HEK293 (cell line): ENCODE measurements around the gene AIPL1.

Experiments used
- CTCF ChIA-PET: fragments of 350-600 bp; formaldehyde crosslinking; extraction: SDS; loops from one replicate; lab custom pipeline; 2021; ENCODE audit warnings: antibody characterized with exemption; lab: Yijun Ruan, JAX
- POLR2A ChIA-PET: fragments of 300-600 bp; formaldehyde crosslinking; extraction: SDS; loops from one replicate; lab custom pipeline; 2020; ENCODE audit warnings: antibody characterized with exemption, inconsistent platforms; lab: Yijun Ruan, JAX
- H3K27ac ChIP-seq: fragments of 200-500 bp; sonication (Bioruptor generic); 2 replicates; pipeline ENCODE4 v1.5.1; 2014; ENCODE audit warnings: low read depth, low read length, control low read depth, inconsistent platforms; ENCODE audit errors: extremely low read depth
- H3K36me3 ChIP-seq, 2 experiments: fragments of 200-500 bp in 1 of 2; sonication (Bioruptor generic) in 1 of 2; 1 replicate in 1 of 2; 2 replicates in 1 of 2; pipeline ENCODE4 v1.5.1; 2014 to 2017; ENCODE audit warnings: inconsistent platforms in 2 of 2, low read length in 2 of 2; ENCODE audit not compliant: control insufficient read depth in 2 of 2, insufficient read depth in 1 of 2
- H3K4me1 ChIP-seq: fragments of 200-500 bp; sonication (Bioruptor generic); 2 replicates; pipeline ENCODE4 v1.5.1; 2014; ENCODE audit warnings: mild to moderate bottlenecking, low read length, inconsistent platforms; ENCODE audit not compliant: control insufficient read depth, insufficient read depth
- H3K4me3 ChIP-seq: 2 replicates; pipeline ENCODE4 v1.5.1; 2011; ENCODE audit warnings: low read depth, mild to moderate bottlenecking, control low read depth, low read length, moderate library complexity
- H3K9me3 ChIP-seq: fragments of 200-500 bp; sonication (Bioruptor generic); 2 replicates; pipeline ENCODE4 v1.5.1; 2014; ENCODE audit warnings: low read depth, low read length, inconsistent platforms; ENCODE audit not compliant: control insufficient read depth, insufficient read depth
- MYNN ChIP-seq: fragments of 450-650 bp; formaldehyde crosslinking; IDR thresholded peaks from 2 replicates; pipeline ENCODE4 v1.5.1; 2016; ENCODE audit warnings: missing biosample characterization, missing genetic modification characterization, borderline replicate concordance
- YY1 ChIP-seq: fragments of 450-650 bp; formaldehyde crosslinking; IDR thresholded peaks from 2 replicates; pipeline ENCODE4 v1.5.1; 2018; ENCODE audit warnings: missing biosample characterization, missing genetic modification characterization
- ZBTB1 ChIP-seq: fragments of 450-650 bp; formaldehyde crosslinking; IDR thresholded peaks from 2 replicates; pipeline ENCODE4 v1.5.1; 2016; ENCODE audit warnings: missing biosample characterization, missing genetic modification characterization
- ZBTB48 ChIP-seq: fragments of 450-650 bp; formaldehyde crosslinking; IDR thresholded peaks from 2 replicates; pipeline ENCODE4 v1.5.1; 2016; ENCODE audit warnings: missing biosample characterization, missing genetic modification characterization
- ZFP69B ChIP-seq: fragments of 450-650 bp; formaldehyde crosslinking; IDR thresholded peaks from 2 replicates; pipeline ENCODE4 v1.5.1; 2016; ENCODE audit warnings: missing biosample characterization, missing genetic modification characterization
- ZIC2 ChIP-seq: fragments of 450-650 bp; formaldehyde crosslinking; IDR thresholded peaks from 2 replicates; pipeline ENCODE4 v1.5.1; 2016; ENCODE audit warnings: missing biosample characterization, missing genetic modification characterization
- ZNF184 ChIP-seq: fragments of 450-650 bp; IDR thresholded peaks from 2 replicates; pipeline ENCODE4 v1.5.1; 2018; ENCODE audit warnings: missing biosample characterization, mild to moderate bottlenecking, missing genetic modification characterization
- ZNF19 ChIP-seq: fragments of 450-650 bp; formaldehyde crosslinking; IDR thresholded peaks from 2 replicates; pipeline ENCODE4; 2016; ENCODE audit warnings: missing biosample characterization, missing genetic modification characterization, low read depth
- ZNF248 ChIP-seq: fragments of 450-650 bp; formaldehyde crosslinking; IDR thresholded peaks from 2 replicates; pipeline ENCODE4 v1.5.1; 2017; ENCODE audit warnings: missing biosample characterization, missing genetic modification characterization
- ZNF416 ChIP-seq: fragments of 450-650 bp; formaldehyde crosslinking; IDR thresholded peaks from 2 replicates; pipeline ENCODE4 v1.5.1; 2016; ENCODE audit warnings: missing biosample characterization, missing genetic modification characterization
- ZNF48 ChIP-seq: fragments of 450-650 bp; formaldehyde crosslinking; IDR thresholded peaks from 2 replicates; pipeline ENCODE4 v1.5.1; 2016; ENCODE audit warnings: missing biosample characterization, missing genetic modification characterization
- ZNF530 ChIP-seq: fragments of 450-650 bp; formaldehyde crosslinking; IDR thresholded peaks from 2 replicates; pipeline ENCODE4 v1.5.1; 2016; ENCODE audit warnings: low read depth, missing biosample characterization, missing genetic modification characterization
- ZNF548 ChIP-seq: fragments of 450-650 bp; formaldehyde crosslinking; IDR thresholded peaks from 2 replicates; pipeline ENCODE4 v1.5.1; 2016; ENCODE audit warnings: missing biosample characterization, missing genetic modification characterization
- ZNF596 ChIP-seq: fragments of 450-650 bp; IDR thresholded peaks from 2 replicates; pipeline ENCODE4 v1.5.0; 2018; ENCODE audit warnings: missing biosample characterization, mild to moderate bottlenecking, missing genetic modification characterization, moderate library complexity
- ZNF837 ChIP-seq: fragments of 450-650 bp; formaldehyde crosslinking; IDR thresholded peaks from 2 replicates; pipeline ENCODE4 v1.5.1; 2016; ENCODE audit warnings: missing biosample characterization, missing genetic modification characterization
- ZNF843 ChIP-seq: fragments of 450-650 bp; formaldehyde crosslinking; IDR thresholded peaks from 2 replicates; pipeline ENCODE4 v1.5.1; 2016; ENCODE audit warnings: missing biosample characterization, missing genetic modification characterization
- TF ChIP-seq, protein P1 (sequence below): fragments of 450-650 bp; IDR thresholded peaks from 2 replicates; pipeline ENCODE4 v1.5.1; 2018; ENCODE audit warnings: missing biosample characterization, missing genetic modification characterization
- TF ChIP-seq, protein P2 (sequence below): fragments of 450-650 bp; formaldehyde crosslinking; IDR thresholded peaks from 2 replicates; pipeline ENCODE4 v1.5.1; 2016; ENCODE audit warnings: missing biosample characterization, missing genetic modification characterization
- TF ChIP-seq, protein P3 (sequence below): fragments of 450-650 bp; formaldehyde crosslinking; IDR thresholded peaks from 2 replicates; pipeline ENCODE4 v1.5.0; 2017; ENCODE audit warnings: missing biosample characterization, missing genetic modification characterization, borderline replicate concordance

AIPL1 gene

DNA sequence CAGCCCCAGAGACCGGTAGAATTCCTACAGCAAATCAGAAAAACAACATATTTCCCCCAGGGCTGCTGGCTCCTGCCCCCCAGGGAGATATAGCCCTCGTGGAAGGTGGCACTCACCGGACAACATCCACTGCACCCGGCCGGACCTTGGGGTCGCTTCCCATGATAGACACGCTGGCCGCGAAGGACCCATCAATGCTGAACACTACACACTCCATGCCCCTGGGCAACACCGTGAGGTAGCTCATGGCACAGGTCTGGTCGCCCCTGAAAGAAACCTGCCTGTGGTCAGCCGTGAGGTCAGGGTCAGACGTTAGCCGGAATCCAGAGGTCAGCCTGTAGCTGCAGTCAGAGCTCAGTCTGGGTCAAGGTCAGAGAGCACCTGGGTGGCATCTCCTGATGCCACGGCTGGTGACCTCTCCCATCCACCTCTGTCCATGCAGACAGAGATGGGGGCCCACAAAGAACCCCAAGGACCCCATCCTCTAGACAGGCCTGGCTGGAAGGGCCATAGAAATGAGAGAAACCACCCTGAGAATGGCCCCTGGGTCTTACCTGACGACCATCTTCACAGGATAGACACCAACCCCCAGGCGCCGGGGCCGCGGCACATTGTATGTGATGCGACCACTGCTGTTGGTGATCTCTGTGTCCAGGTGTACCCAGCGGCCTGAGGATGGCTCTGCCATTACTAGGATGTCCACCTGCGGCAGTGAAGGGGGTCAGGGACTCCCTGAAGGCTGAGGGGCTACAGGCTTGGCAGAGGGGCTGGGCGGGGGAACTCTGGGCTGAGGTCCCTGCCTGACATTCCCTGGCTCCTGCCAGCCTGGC is 28.9 kb upstream of the AIPL1 start:
- Histone ChIP-seq H3K4me3 (no peak overlapping the region), H3K27ac (no peak overlapping the region), H3K4me1 (no peaks in the 10 kb centered on the region), H3K9me3 (no peaks in the 10 kb centered on the region), H3K36me3 (no peaks in the 10 kb centered on the region)
- TF ChIP-seq ZNF248 (tag by site-specific recombination) (no peak), ZNF530 (tag by site-specific recombination) (no peak), ZBTB1 (tag by site-specific recombination) (no peak), ZNF416 (tag by site-specific recombination) (no peak), ZNF548 (no peak), ZNF843 (no peak), ZNF837 (tag by site-specific recombination) (no peak), ZFP69B (tag by site-specific recombination) (no peak), ZNF19 (tag by site-specific recombination) (no peak), ZBTB48 (tag by site-specific recombination) (no peak), ZNF48 (no peak), MYNN (tag by site-specific recombination) (no peak), ZNF596 (tag by site-specific recombination) (no peak), ZNF184 (tag by site-specific recombination) (no peak), ZIC2 (tag by site-specific recombination) (no peak), YY1 (no peak)
- TF ChIP-seq, protein P1, sequence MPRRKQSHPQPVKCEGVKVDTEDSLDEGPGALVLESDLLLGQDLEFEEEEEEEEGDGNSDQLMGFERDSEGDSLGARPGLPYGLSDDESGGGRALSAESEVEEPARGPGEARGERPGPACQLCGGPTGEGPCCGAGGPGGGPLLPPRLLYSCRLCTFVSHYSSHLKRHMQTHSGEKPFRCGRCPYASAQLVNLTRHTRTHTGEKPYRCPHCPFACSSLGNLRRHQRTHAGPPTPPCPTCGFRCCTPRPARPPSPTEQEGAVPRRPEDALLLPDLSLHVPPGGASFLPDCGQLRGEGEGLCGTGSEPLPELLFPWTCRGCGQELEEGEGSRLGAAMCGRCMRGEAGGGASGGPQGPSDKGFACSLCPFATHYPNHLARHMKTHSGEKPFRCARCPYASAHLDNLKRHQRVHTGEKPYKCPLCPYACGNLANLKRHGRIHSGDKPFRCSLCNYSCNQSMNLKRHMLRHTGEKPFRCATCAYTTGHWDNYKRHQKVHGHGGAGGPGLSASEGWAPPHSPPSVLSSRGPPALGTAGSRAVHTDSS, result no peak
- TF ChIP-seq, protein P2, sequence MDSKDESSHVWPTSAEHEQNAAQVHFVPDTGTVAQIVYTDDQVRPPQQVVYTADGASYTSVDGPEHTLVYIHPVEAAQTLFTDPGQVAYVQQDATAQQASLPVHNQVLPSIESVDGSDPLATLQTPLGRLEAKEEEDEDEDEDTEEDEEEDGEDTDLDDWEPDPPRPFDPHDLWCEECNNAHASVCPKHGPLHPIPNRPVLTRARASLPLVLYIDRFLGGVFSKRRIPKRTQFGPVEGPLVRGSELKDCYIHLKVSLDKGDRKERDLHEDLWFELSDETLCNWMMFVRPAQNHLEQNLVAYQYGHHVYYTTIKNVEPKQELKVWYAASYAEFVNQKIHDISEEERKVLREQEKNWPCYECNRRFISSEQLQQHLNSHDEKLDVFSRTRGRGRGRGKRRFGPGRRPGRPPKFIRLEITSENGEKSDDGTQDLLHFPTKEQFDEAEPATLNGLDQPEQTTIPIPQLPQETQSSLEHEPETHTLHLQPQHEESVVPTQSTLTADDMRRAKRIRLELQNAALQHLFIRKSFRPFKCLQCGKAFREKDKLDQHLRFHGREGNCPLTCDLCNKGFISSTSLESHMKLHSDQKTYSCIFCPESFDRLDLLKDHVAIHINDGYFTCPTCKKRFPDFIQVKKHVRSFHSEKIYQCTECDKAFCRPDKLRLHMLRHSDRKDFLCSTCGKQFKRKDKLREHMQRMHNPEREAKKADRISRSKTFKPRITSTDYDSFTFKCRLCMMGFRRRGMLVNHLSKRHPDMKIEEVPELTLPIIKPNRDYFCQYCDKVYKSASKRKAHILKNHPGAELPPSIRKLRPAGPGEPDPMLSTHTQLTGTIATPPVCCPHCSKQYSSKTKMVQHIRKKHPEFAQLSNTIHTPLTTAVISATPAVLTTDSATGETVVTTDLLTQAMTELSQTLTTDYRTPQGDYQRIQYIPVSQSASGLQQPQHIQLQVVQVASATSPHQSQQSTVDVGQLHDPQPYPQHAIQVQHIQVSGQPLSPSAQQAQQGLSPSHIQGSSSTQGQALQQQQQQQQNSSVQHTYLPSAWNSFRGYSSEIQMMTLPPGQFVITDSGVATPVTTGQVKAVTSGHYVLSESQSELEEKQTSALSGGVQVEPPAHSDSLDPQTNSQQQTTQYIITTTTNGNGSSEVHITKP (tag by site-specific recombination), result no peak
- TF ChIP-seq, protein P3, sequence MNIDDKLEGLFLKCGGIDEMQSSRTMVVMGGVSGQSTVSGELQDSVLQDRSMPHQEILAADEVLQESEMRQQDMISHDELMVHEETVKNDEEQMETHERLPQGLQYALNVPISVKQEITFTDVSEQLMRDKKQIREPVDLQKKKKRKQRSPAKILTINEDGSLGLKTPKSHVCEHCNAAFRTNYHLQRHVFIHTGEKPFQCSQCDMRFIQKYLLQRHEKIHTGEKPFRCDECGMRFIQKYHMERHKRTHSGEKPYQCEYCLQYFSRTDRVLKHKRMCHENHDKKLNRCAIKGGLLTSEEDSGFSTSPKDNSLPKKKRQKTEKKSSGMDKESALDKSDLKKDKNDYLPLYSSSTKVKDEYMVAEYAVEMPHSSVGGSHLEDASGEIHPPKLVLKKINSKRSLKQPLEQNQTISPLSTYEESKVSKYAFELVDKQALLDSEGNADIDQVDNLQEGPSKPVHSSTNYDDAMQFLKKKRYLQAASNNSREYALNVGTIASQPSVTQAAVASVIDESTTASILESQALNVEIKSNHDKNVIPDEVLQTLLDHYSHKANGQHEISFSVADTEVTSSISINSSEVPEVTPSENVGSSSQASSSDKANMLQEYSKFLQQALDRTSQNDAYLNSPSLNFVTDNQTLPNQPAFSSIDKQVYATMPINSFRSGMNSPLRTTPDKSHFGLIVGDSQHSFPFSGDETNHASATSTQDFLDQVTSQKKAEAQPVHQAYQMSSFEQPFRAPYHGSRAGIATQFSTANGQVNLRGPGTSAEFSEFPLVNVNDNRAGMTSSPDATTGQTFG, result no peak
- CTCF ChIA-PET, result interaction anchor here (1.1 to 1.2 kb wide), 2 partner anchors 9 to 10 kb away, joined by 4 to 5 read pairs; no protein-coding TSS in a partner anchor
- POLR2A ChIA-PET, result interaction anchor here (1.4 kb wide), 1 partner anchor 19 kb away, joined by 3 read pairs; the partner anchor contains the start of gene PIMREG
